SHP77 (cell line): ENCODE results near the gene CCNL2.
"Not testable (repeated sequence)": the region's sequence is repeated elsewhere in the genome, so short reads cannot be mapped to it uniquely, and the experiment has no call there.

Source experiments
- DNase-seq, 2 experiments: peaks; one replicate each; lab custom pipeline; 2025; lab: John Stamatoyannopoulos, UW

The CCNL2 gene

GRCh38 chr1:1399187-1399871 is at the start of gene CCNL2:
Gene CCNL2, minus strand, starts transcription at chr1:1399335. Its CDS starts 29 bp downstream, at chr1:1399306.
- peak; percentile 93 to 97 for DNase-seq

GRCh38 chr1:1446631-1447030 is 47.5 kb upstream of the CCNL2 start:
- DNase-seq, result not testable (repeated sequence)

- no peak for DNase-seq
Measured at GRCh38 chr1:1442069-1442770, 43.1 kb upstream of the CCNL2 start.

GRCh38 chr1:1441002-1441888 is 42.1 kb upstream of the CCNL2 start:
- peak; percentile 26 to 30 for DNase-seq

GRCh38 chr1:1440262-1441001 is 41.3 kb upstream of the CCNL2 start:
- DNase-seq, result no peak

- DNase-seq, result no peak
Measured at GRCh38 chr1:1439546-1440261, 40.6 kb upstream of the CCNL2 start.

GRCh38 chr1:1438531-1439381 is 39.6 kb upstream of the CCNL2 start:
- DNase-seq, result no peak

- no peak for DNase-seq
Measured at GRCh38 chr1:1437904-1438376, 38.8 kb upstream of the CCNL2 start.

- DNase-seq, result no peak
Measured at GRCh38 chr1:1437033-1437903, 38.1 kb upstream of the CCNL2 start.

GRCh38 chr1:1436630-1437032 is 37.5 kb upstream of the CCNL2 start:
- no peak for DNase-seq

- no peak for DNase-seq
Measured at GRCh38 chr1:1435911-1436629, 36.9 kb upstream of the CCNL2 start.

- DNase-seq, result peak; percentile 35 to 65
Measured at GRCh38 chr1:1435106-1435903, 36.2 kb upstream of the CCNL2 start, which contains the start of gene VWA1. Gene VWA1, plus strand, starts transcription at chr1:1435690. Its CDS starts 59 bp downstream, at chr1:1435749.

- no peak for DNase-seq
Measured at GRCh38 chr1:1434824-1435105, 35.6 kb upstream of the CCNL2 start.

GRCh38 chr1:1434131-1434823 is 35.1 kb upstream of the CCNL2 start:
- DNase-seq, result no peak

- no peak for DNase-seq
Measured at GRCh38 chr1:1433804-1434130, 34.6 kb upstream of the CCNL2 start.

GRCh38 chr1:1432951-1433803 is 34.0 kb upstream of the CCNL2 start:
- DNase-seq, result peak; percentile 74 to 88
